ENCODE data around the gene PCDHA9. TPM values are rescaled to one million over a fixed set of nuclear protein-coding genes. Genes with fewer than 3 reads are reported as not detected.

Gene PCDHA9
- total and polyA plus RNA-seq, 10 donors: 0.13 to 0.98 (median 0.17) TPM; not detected in 5

DNA sequence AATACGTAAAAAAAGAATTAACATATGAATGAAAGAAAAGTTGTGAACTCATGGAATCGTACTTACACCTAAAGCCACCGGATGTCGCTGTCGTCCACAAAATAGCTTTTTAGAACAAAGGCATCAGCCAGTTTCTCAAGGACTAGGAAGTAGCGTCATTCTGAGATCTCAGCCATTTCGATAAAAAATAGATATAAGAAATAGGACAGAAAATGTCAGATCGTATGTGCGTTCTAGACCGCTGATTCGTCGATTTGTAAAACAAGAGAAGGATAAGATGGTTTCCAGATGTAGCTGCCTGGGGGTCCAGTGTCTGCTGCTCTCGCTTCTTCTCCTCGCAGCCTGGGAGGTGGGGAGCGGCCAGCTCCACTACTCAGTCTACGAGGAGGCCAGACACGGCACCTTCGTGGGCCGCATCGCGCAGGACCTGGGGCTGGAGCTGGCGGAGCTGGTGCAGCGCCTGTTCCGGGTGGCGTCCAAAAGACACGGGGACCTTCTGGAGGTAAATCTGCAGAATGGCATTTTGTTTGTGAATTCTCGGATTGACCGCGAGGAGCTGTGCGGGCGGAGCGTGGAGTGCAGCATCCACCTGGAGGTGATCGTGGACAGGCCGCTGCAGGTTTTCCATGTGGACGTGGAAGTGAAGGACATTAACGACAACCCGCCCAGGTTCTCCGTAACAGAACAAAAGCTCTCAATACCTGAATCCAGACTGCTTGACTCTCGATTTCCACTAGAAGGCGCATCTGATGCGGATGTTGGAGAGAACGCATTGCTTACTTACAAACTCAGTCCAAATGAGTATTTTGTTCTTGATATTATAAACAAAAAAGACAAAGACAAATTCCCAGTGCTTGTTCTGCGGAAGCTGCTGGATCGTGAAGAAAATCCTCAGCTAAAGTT, 7.8 kb downstream of the PCDHA9 start, which contains the start of gene PCDHA10:
TSS of gene PCDHA10 (plus strand) at position 126 of the 903 bp plus-strand sequence. CDS start at position 278, 152 bp downstream.
- H3K27ac ChIP-seq: no peak within 1 kb of the TSS
- no peaks in the 10 kb centered on the region for H3K36me3 ChIP-seq
- peak within 1 kb of the TSS in 2 of 8 donors; percentile 27 to 43 for H3K4me3 ChIP-seq
- 24 to 37% (median 29%) methylated on average over 37 to 44 of the region's 44 CpGs; no CpG with 5 or more reads in 1 of the 5 donors for WGBS, 5 donors
- peaks cover 0 to 62% (median 37%) of the 10 kb centered on the region in 8 donors for H3K9me3 ChIP-seq
- DNase-seq: no peak
- H3K4me1 ChIP-seq: no peaks in the 10 kb centered on the region
- intact Hi-C loops (cut with DNase I; ENCODE audit: low total_unique reads): no loop called here
- TF ChIP-seq POLR2AphosphoS5 (IDR thresholded peaks at IDR 0.05): no peak
- TF ChIP-seq, protein P1, sequence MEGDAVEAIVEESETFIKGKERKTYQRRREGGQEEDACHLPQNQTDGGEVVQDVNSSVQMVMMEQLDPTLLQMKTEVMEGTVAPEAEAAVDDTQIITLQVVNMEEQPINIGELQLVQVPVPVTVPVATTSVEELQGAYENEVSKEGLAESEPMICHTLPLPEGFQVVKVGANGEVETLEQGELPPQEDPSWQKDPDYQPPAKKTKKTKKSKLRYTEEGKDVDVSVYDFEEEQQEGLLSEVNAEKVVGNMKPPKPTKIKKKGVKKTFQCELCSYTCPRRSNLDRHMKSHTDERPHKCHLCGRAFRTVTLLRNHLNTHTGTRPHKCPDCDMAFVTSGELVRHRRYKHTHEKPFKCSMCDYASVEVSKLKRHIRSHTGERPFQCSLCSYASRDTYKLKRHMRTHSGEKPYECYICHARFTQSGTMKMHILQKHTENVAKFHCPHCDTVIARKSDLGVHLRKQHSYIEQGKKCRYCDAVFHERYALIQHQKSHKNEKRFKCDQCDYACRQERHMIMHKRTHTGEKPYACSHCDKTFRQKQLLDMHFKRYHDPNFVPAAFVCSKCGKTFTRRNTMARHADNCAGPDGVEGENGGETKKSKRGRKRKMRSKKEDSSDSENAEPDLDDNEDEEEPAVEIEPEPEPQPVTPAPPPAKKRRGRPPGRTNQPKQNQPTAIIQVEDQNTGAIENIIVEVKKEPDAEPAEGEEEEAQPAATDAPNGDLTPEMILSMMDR (IDR thresholded peaks at IDR 0.05 in 8 of 11, conservative IDR thresholded peaks at IDR 0.05 in 3 of 11): peak in 1 of 11 experiments; percentile 25
- H3K27me3 ChIP-seq (replicated peaks in 1 of 7): peaks cover 0 to 64% (median 6%) of the 10 kb centered on the region in 7 donors

DNA sequence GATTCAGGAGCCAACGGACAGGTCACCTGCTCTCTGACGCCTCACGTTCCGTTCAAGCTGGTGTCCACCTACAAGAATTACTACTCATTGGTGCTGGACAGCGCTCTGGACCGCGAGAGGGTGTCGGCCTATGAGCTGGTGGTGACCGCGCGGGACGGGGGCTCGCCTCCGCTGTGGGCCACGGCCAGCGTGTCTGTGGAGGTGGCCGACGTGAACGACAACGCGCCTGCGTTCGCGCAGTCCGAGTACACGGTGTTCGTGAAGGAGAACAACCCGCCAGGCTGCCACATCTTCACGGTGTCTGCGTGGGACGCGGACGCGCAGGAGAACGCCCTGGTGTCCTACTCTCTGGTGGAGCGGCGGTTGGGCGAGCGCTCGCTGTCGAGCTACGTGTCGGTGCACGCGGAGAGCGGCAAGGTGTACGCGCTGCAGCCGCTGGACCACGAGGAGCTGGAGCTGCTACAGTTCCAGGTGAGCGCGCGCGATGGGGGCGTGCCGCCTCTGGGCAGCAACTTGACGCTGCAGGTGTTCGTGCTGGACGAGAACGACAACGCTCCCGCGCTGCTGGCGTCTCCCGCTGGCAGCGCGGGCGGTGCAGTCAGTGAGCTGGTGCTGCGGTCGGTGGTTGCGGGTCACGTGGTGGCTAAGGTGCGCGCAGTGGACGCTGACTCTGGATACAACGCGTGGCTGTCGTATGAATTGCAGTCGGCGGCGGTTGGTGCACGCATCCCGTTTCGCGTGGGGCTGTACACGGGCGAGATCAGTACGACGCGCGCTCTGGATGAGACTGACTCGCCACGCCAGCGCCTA, 9.2 kb downstream of the PCDHA9 start:
- no peak for DNase-seq
- intact Hi-C loops (cut with DNase I; ENCODE audit: low total_unique reads): no loop called here

GRCh38 chr5:140857987-140858240, 9.7 kb downstream of the PCDHA9 start:
- no peaks in the 10 kb centered on the region for H3K4me1 ChIP-seq
- peaks cover 0 to 71% (median 54%) of the 10 kb centered on the region in 8 donors for H3K9me3 ChIP-seq
- no peak overlapping the region for H3K4me3 ChIP-seq
- no peak for DNase-seq
- peaks cover 0 to 73% (median 6%) of the 10 kb centered on the region in 7 donors for H3K27me3 ChIP-seq (replicated peaks in 1 of 7)
- intact Hi-C loops (cut with DNase I; ENCODE audit: low total_unique reads): no loop called here
- TF ChIP-seq, protein P1 (IDR thresholded peaks at IDR 0.05 in 8 of 11, conservative IDR thresholded peaks at IDR 0.05 in 3 of 11): no peak
- TF ChIP-seq POLR2A (IDR thresholded peaks at IDR 0.05) (no peak), POLR2AphosphoS5 (IDR thresholded peaks at IDR 0.05) (no peak)
- no peak overlapping the region for H3K27ac ChIP-seq
- no peaks in the 10 kb centered on the region for H3K36me3 ChIP-seq
- WGBS, 5 donors: 57 to 72% (median 61%) methylated on average over 5 to 22 of the region's 22 CpGs; no CpG with 5 or more reads in 1 of the 5 donors

More for the DNA sequence above, 9.2 kb downstream of the PCDHA9 start:
- TF ChIP-seq POLR2A (IDR thresholded peaks at IDR 0.05) (no peak), POLR2AphosphoS5 (IDR thresholded peaks at IDR 0.05) (no peak)
- TF ChIP-seq, protein P1 (IDR thresholded peaks at IDR 0.05 in 8 of 11, conservative IDR thresholded peaks at IDR 0.05 in 3 of 11): no peak
- Histone ChIP-seq H3K27ac (no peak overlapping the region), H3K9me3 (peaks cover 0 to 70% (median 50%) of the 10 kb centered on the region in 8 donors), H3K27me3 (replicated peaks in 1 of 7) (peaks cover 0 to 73% (median 6%) of the 10 kb centered on the region in 7 donors), H3K36me3 (no peaks in the 10 kb centered on the region), H3K4me3 (no peak overlapping the region), H3K4me1 (no peaks in the 10 kb centered on the region)
- WGBS, 5 donors: 57 to 67% (median 66%) methylated on average over 62 to 94 of the region's 94 CpGs; no CpG with 5 or more reads in 1 of the 5 donors

All from spleen (tissue), 11 donors.